Measurements from ENCODE around the gene LILRB1. TPM values are rescaled to one million over a fixed set of nuclear protein-coding genes. Genes with fewer than 3 reads are reported as not detected.
A peak's percentile ranks its signal among the peaks of the same experiment; 100 is the strongest.
"Not testable (repeated sequence)": the region's sequence is repeated elsewhere in the genome, so short reads cannot be mapped to it uniquely, and the experiment has no call there.

Gene LILRB1
- total and polyA plus RNA-seq, 5 experiments from 2014 or later, result 0.15 to 8.8 (median 3.0) TPM; not detected in 1

- DNase-seq (no peak), ATAC-seq (no peak)
- peaks cover 16 to 44% (median 19%) of the 10 kb centered on the region in 5 donors for H3K27me3 Mint-ChIP-seq
- peaks cover 0 to 37% (median 9%) of the 10 kb centered on the region in 9 donors for H3K9me3 Mint-ChIP-seq
- H3K27ac Mint-ChIP-seq, result peak overlapping the region in 1 of 10 donors; percentile 18
- peaks cover 0 to 6% (median 0%) of the 10 kb centered on the region in 3 donors for H3K36me3 Mint-ChIP-seq
- POLR2A ChIA-PET, result no interaction called here
- no peak overlapping the region for H3K4me3 Mint-ChIP-seq
- peaks cover 0 to 33% (median 0%) of the 10 kb centered on the region in 4 donors for H3K4me1 Mint-ChIP-seq
Observed at GRCh38 chr19:54608205-54608604, 22.1 kb upstream of the LILRB1 start.

GRCh38 chr19:54608792-54609191 is 21.5 kb upstream of the LILRB1 start:
- Mint-ChIP-seq H3K4me1 (peaks cover 0 to 36% (median under 1%) of the 10 kb centered on the region in 4 donors), H3K4me3 (no peak overlapping the region), H3K27ac (no peak overlapping the region), H3K9me3 (peaks cover 3 to 41% (median 13%) of the 10 kb centered on the region in 9 donors), H3K27me3 (peaks cover 15 to 44% (median 23%) of the 10 kb centered on the region in 5 donors), H3K36me3 (peaks cover 0 to 6% (median 0%) of the 10 kb centered on the region in 3 donors)
- ATAC-seq (no peak), DNase-seq (no peak)
- POLR2A ChIA-PET, result no interaction called here

DNA sequence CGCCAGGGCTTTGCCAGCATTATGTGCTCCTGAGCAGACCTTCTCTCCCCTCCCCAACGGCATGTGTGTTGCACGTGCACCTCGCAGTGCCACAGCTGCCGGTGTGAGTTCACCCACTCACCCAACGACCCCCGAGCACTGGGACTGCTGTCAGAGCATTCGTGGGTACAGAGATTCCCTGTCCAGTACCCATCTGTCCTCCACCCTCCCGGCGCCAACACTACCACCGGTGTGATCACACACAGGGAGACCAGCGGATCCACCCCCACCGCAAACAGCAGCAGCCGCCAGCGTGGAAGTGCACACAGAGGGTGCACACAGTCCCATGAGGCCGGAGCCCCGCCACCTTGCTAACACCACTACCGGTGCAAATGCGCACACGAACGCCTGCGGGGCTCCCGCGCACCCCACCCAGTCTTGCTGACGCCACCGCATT is 20.9 kb upstream of the LILRB1 start:
- peaks cover 0 to 38% (median under 1%) of the 10 kb centered on the region in 4 donors for H3K4me1 Mint-ChIP-seq
- peaks cover 3 to 43% (median 16%) of the 10 kb centered on the region in 9 donors for H3K9me3 Mint-ChIP-seq
- no peak overlapping the region for H3K4me3 Mint-ChIP-seq
- H3K27ac Mint-ChIP-seq, result no peak overlapping the region
- peaks cover 0 to 6% (median 0%) of the 10 kb centered on the region in 3 donors for H3K36me3 Mint-ChIP-seq
- DNase-seq (no peak), ATAC-seq (no peak)
- POLR2A ChIA-PET, result no interaction called here
- H3K27me3 Mint-ChIP-seq, result peaks cover 12 to 44% (median 25%) of the 10 kb centered on the region in 5 donors

- Mint-ChIP-seq H3K4me3 (no peak overlapping the region), H3K4me1 (peaks cover 0 to 44% (median under 1%) of the 10 kb centered on the region in 4 donors), H3K27me3 (peaks cover 0 to 15% (median 13%) of the 10 kb centered on the region in 5 donors), H3K27ac (no peak overlapping the region), H3K9me3 (peaks cover 0 to 46% (median 8%) of the 10 kb centered on the region in 9 donors), H3K36me3 (peaks cover 0 to 1% (median 0%) of the 10 kb centered on the region in 3 donors)
- POLR2A ChIA-PET, result no interaction called here
- ATAC-seq (no peak), DNase-seq (no peak)
Observed at GRCh38 chr19:54612428-54612827, 17.9 kb upstream of the LILRB1 start.

GRCh38 chr19:54614726-54615125 is 15.6 kb upstream of the LILRB1 start:
- H3K27ac Mint-ChIP-seq, result no peak overlapping the region
- no peak for ATAC-seq

GRCh38 chr19:54616057-54616456 is 14.2 kb upstream of the LILRB1 start:
- H3K36me3 Mint-ChIP-seq, result no peaks in the 10 kb centered on the region
- H3K27ac Mint-ChIP-seq, result peak overlapping the region in 3 of 10 donors; percentile 21 to 48 (median 39)
- H3K27me3 Mint-ChIP-seq, result peaks cover 0 to 6% (median 2%) of the 10 kb centered on the region in 5 donors
- H3K4me3 Mint-ChIP-seq, result peak overlapping the region in 2 of 10 donors; percentile 20 to 22
- POLR2A ChIA-PET, result no interaction called here
- ATAC-seq, result no peak
- no peak for DNase-seq
- peaks cover 0 to 43% (median under 1%) of the 10 kb centered on the region in 4 donors for H3K4me1 Mint-ChIP-seq
- H3K9me3 Mint-ChIP-seq, result peaks cover 0 to 38% (median 9%) of the 10 kb centered on the region in 9 donors

More at GRCh38 chr19:54614726-54615125, 15.6 kb upstream of the LILRB1 start:
- Mint-ChIP-seq H3K36me3 (peaks cover 0 to 1% (median 0%) of the 10 kb centered on the region in 3 donors), H3K27me3 (peaks cover 0 to 9% (median 4%) of the 10 kb centered on the region in 5 donors), H3K4me1 (peaks cover 0 to 40% (median under 1%) of the 10 kb centered on the region in 4 donors), H3K4me3 (no peak overlapping the region), H3K9me3 (peaks cover 0 to 46% (median 9%) of the 10 kb centered on the region in 9 donors)
- no peak for DNase-seq
- POLR2A ChIA-PET, result no interaction called here

- peak in 1 of 10 donors; percentile 10 for DNase-seq
Observed at GRCh38 chr19:54616821-54617560, 13.3 kb upstream of the LILRB1 start.

DNA sequence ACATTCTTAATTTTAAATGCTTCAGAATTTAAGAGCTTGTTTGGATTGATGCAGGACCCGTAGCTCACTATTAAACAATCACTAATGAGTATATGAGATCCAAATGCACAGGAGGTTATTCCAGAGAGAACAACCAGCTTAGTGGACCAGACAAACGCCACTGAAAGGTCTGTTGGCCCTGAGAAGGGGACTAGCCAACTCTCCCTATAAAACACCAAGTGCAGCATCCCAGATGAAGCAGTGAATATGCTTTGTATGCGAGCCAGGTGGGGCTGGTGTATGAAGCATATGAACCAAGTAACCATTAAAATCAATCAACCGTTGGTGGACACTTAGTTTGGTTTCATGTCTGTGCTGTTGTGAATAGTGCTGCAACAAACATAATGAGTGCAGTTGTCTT is 9.8 kb upstream of the LILRB1 start:
- Mint-ChIP-seq H3K27me3 (peaks cover 1 to 12% (median 3%) of the 10 kb centered on the region in 5 donors), H3K9me3 (peaks cover 0 to 13% (median 0%) of the 10 kb centered on the region in 9 donors), H3K36me3 (no peaks in the 10 kb centered on the region), H3K4me1 (peaks cover 0 to 53% (median 0%) of the 10 kb centered on the region in 4 donors), H3K4me3 (peak overlapping the region in 2 of 10 donors; percentile 39 to 50), H3K27ac (peak overlapping the region in 1 of 10 donors; percentile 50)
- DNase-seq (no peak), ATAC-seq (no peak)
- POLR2A ChIA-PET, result no interaction called here

More at GRCh38 chr19:54616821-54617560, 13.3 kb upstream of the LILRB1 start:
- H3K27me3 Mint-ChIP-seq, result peaks cover 0 to 6% (median 2%) of the 10 kb centered on the region in 5 donors
- no peaks in the 10 kb centered on the region for H3K36me3 Mint-ChIP-seq
- peaks cover 0 to 38% (median 9%) of the 10 kb centered on the region in 9 donors for H3K9me3 Mint-ChIP-seq
- H3K4me1 Mint-ChIP-seq, result peaks cover 0 to 48% (median under 1%) of the 10 kb centered on the region in 4 donors
- H3K4me3 Mint-ChIP-seq, result peak overlapping the region in 4 of 10 donors; percentile 54 to 89 (median 72)
- ATAC-seq, result no peak
- POLR2A ChIA-PET, result no interaction called here
- peak overlapping the region in 4 of 10 donors; percentile 10 to 67 (median 46) for H3K27ac Mint-ChIP-seq

DNA sequence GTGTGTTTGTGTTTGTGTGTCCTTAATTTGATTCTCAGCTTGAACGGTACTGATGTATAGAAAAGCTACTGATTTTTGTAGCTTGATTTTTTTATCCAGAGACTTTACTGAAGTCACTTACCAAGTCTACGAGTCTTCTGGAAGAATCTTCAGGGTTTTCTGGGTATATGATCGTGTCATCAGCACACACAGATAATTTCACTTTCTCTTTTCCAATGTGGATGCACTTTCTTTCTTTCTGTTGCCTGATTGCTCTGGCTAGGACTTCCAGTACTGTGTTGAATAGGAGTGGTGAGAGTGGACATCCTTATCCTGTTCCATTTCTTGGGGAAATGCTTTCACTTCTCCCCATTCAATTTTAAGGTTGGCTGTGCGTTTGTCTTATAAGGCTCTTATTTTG is 7.9 kb upstream of the LILRB1 start:
- peak overlapping the region in 2 of 10 donors; percentile 18 to 75 for H3K27ac Mint-ChIP-seq
- peaks cover 0 to 12% (median under 1%) of the 10 kb centered on the region in 9 donors for H3K9me3 Mint-ChIP-seq
- H3K36me3 Mint-ChIP-seq, result peaks cover 0 to 5% (median 2%) of the 10 kb centered on the region in 3 donors
- peak overlapping the region in 2 of 10 donors; percentile 67 to 73 for H3K4me3 Mint-ChIP-seq
- ATAC-seq (no peak), DNase-seq (no peak)
- POLR2A ChIA-PET, result no interaction called here
- peaks cover 0 to 46% (median 1%) of the 10 kb centered on the region in 4 donors for H3K4me1 Mint-ChIP-seq
- H3K27me3 Mint-ChIP-seq, result peaks cover 11 to 32% (median 16%) of the 10 kb centered on the region in 5 donors

GRCh38 chr19:54624234-54624633 is 6.0 kb upstream of the LILRB1 start:
- POLR2A ChIA-PET, DNase-seq: not testable (repeated sequence)

DNA sequence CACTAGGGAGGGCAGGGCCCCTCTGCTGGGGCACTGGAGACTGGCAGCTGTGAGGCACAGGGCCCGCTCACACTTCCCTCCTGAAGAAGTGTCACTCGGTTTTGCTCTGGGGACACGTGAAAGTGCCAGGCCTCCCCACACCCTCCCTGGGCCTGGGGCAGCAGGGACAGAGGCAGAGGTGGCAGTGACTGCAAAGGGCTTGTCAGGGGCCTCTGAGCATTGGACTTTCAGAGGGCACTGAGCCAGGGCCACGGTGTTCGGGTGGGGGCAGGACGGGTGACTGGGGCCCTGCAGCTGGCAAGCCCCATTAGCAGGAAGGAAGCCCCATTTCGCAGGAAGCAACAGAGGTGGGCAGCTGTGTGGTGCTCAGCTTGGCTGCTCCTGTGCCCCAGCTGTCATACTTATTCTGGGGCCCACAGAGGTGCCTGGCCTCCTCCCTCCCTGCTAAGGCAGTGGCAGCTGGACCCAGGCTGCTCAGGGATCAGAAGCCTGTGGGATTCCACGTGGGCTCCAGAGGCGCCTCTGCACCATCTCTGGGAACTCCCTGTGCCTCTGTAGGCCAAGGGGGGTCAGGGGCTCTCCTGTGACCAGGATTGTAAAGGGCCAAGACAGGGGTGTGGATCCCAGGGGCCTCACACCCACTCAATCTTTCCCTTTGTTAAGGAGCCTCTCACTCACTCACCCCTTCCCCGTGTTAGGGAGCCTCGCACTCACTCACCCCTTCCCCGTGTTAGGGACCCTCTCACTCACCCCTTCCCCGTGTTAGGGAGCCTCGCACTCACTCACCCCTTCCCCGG is 5.2 kb upstream of the LILRB1 start:
- POLR2A ChIA-PET, H3K36me3 Mint-ChIP-seq, ATAC-seq: not testable (repeated sequence)
- H3K27me3 Mint-ChIP-seq, result peaks cover 18 to 59% (median 38%) of the 10 kb centered on the region in 5 donors
- H3K9me3 Mint-ChIP-seq, result peaks cover 0 to 19% (median 4%) of the 10 kb centered on the region in 9 donors
- DNase-seq, result peak in 1 of 10 donors; percentile 23
- peak overlapping the region in 1 of 10 donors; percentile 76 for H3K4me3 Mint-ChIP-seq
- H3K4me1 Mint-ChIP-seq, result peaks cover 0 to 62% (median 1%) of the 10 kb centered on the region in 4 donors
- peak overlapping the region in 2 of 10 donors; percentile 78 to 91 for H3K27ac Mint-ChIP-seq

More at GRCh38 chr19:54624234-54624633, 6.0 kb upstream of the LILRB1 start:
- Mint-ChIP-seq H3K9me3 (peaks cover 0 to 19% (median 4%) of the 10 kb centered on the region in 9 donors), H3K4me1 (peaks cover 0 to 59% (median 1%) of the 10 kb centered on the region in 4 donors), H3K27ac (peak overlapping the region in 2 of 10 donors; percentile 36 to 91), H3K27me3 (peaks cover 18 to 50% (median 29%) of the 10 kb centered on the region in 5 donors), H3K4me3 (peak overlapping the region in 1 of 10 donors; percentile 76)
- not testable (repeated sequence) for ATAC-seq, H3K36me3 Mint-ChIP-seq

DNA sequence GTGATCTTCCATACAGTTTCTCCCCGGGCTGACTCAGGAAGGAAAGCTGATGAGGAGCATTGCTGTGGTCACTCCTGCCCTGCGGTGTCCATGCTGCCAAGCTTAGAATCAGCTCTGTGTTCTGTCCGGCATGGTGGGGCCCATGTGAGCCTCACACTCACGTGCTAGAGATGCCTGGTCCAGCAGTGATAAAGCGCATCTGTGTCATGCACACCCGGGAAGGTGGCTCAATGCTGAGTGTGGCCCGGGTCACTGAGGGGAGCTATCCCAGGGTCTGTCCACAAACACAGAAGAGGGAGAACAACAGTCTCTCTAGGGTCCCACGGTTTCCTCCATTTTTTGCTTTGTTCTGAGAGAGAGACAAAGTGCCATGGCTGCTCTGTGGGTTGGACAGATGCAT is 3.5 kb upstream of the LILRB1 start:
- POLR2A ChIA-PET, result no interaction called here
- Mint-ChIP-seq H3K36me3 (peaks cover 0 to 7% (median 7%) of the 10 kb centered on the region in 3 donors), H3K9me3 (peaks cover 0 to 19% (median 4%) of the 10 kb centered on the region in 9 donors), H3K27me3 (peaks cover 21 to 74% (median 52%) of the 10 kb centered on the region in 5 donors), H3K4me1 (peaks cover 0 to 66% (median 4%) of the 10 kb centered on the region in 4 donors), H3K27ac (peak overlapping the region in 1 of 10 donors; percentile 81), H3K4me3 (no peak overlapping the region)
- DNase-seq, result no peak
- ATAC-seq, result no peak
